ENCODE data around the gene MEG3. TPM values are rescaled to one million over a fixed set of nuclear protein-coding genes. Genes with fewer than 3 reads are reported as not detected.

MEG3 gene
- total RNA-seq, 1 donor from 2014 or later: 0.22 TPM

- TF ChIP-seq CTCF (IDR thresholded peaks at IDR 0.05; ENCODE audit: partially characterized antibody, unreplicated experiment): no peak
- Mint-ChIP-seq H3K27ac (ENCODE audit: unreplicated experiment) (no peak overlapping the region), H3K9me3 (ENCODE audit: unreplicated experiment) (no peaks in the 10 kb centered on the region), H3K27me3 (ENCODE audit: unreplicated experiment) (peaks cover 1% of the 10 kb centered on the region), H3K36me3 (ENCODE audit: unreplicated experiment) (no peaks in the 10 kb centered on the region), H3K4me3 (ENCODE audit: unreplicated experiment) (no peak overlapping the region), H3K4me1 (ENCODE audit: low read depth, unreplicated experiment) (no peaks in the 10 kb centered on the region)
- no peak for DNase-seq
Observed at GRCh38 chr14:100802766-100803165, 23.2 kb upstream of the MEG3 start.

- Mint-ChIP-seq H3K9me3 (ENCODE audit: unreplicated experiment) (no peaks in the 10 kb centered on the region), H3K4me1 (ENCODE audit: low read depth, unreplicated experiment) (no peaks in the 10 kb centered on the region), H3K27me3 (ENCODE audit: unreplicated experiment) (peaks cover 1% of the 10 kb centered on the region), H3K4me3 (ENCODE audit: unreplicated experiment) (no peak overlapping the region), H3K36me3 (ENCODE audit: unreplicated experiment) (peaks cover 4% of the 10 kb centered on the region), H3K27ac (ENCODE audit: unreplicated experiment) (no peak overlapping the region)
- DNase-seq: no peak
- TF ChIP-seq CTCF (IDR thresholded peaks at IDR 0.05; ENCODE audit: partially characterized antibody, unreplicated experiment): no peak
Observed at GRCh38 chr14:100803226-100803625, 22.7 kb upstream of the MEG3 start.

GRCh38 chr14:100803676-100804075 is 22.2 kb upstream of the MEG3 start:
- Mint-ChIP-seq H3K36me3 (ENCODE audit: unreplicated experiment) (peaks cover 9% of the 10 kb centered on the region), H3K27me3 (ENCODE audit: unreplicated experiment) (peaks cover 1% of the 10 kb centered on the region), H3K4me3 (ENCODE audit: unreplicated experiment) (no peak overlapping the region), H3K27ac (ENCODE audit: unreplicated experiment) (no peak overlapping the region), H3K4me1 (ENCODE audit: low read depth, unreplicated experiment) (no peaks in the 10 kb centered on the region), H3K9me3 (ENCODE audit: unreplicated experiment) (peaks cover 3% of the 10 kb centered on the region)
- no peak for DNase-seq
- no peak for TF ChIP-seq CTCF (IDR thresholded peaks at IDR 0.05; ENCODE audit: partially characterized antibody, unreplicated experiment)

- Mint-ChIP-seq H3K27ac (ENCODE audit: unreplicated experiment) (no peak overlapping the region), H3K4me3 (ENCODE audit: unreplicated experiment) (no peak overlapping the region), H3K36me3 (ENCODE audit: unreplicated experiment) (peaks cover 13% of the 10 kb centered on the region), H3K4me1 (ENCODE audit: low read depth, unreplicated experiment) (no peaks in the 10 kb centered on the region), H3K27me3 (ENCODE audit: unreplicated experiment) (peaks cover 1% of the 10 kb centered on the region), H3K9me3 (ENCODE audit: unreplicated experiment) (peaks cover 5% of the 10 kb centered on the region)
- no peak for DNase-seq
- no peak for TF ChIP-seq CTCF (IDR thresholded peaks at IDR 0.05; ENCODE audit: partially characterized antibody, unreplicated experiment)
Observed at GRCh38 chr14:100804138-100804537, 21.8 kb upstream of the MEG3 start.

GRCh38 chr14:100804558-100805309 is 21.2 kb upstream of the MEG3 start:
- peaks cover 5% of the 10 kb centered on the region for H3K9me3 Mint-ChIP-seq (ENCODE audit: unreplicated experiment)
- H3K36me3 Mint-ChIP-seq (ENCODE audit: unreplicated experiment): peaks cover 19% of the 10 kb centered on the region
- no peak for TF ChIP-seq CTCF (IDR thresholded peaks at IDR 0.05; ENCODE audit: partially characterized antibody, unreplicated experiment)
- peaks cover 6% of the 10 kb centered on the region for H3K27me3 Mint-ChIP-seq (ENCODE audit: unreplicated experiment)
- H3K4me1 Mint-ChIP-seq (ENCODE audit: low read depth, unreplicated experiment): no peaks in the 10 kb centered on the region
- H3K4me3 Mint-ChIP-seq (ENCODE audit: unreplicated experiment): no peak overlapping the region
- H3K27ac Mint-ChIP-seq (ENCODE audit: unreplicated experiment): no peak overlapping the region
- DNase-seq: no peak

Data from glutamatergic neuron (in vitro differentiated cells).